PFSK-1 (cell line): Measurements from ENCODE around the gene OR5AU1.

ENCODE experiments used
- FOXP2 ChIP-seq: optimal IDR thresholded peaks from 2 replicates; pipeline ENCODE3; 2011; ENCODE audit warnings: borderline replicate concordance, control low read depth, inconsistent platforms; ENCODE audit not compliant: insufficient read depth; ENCODE audit errors: extremely low read length, extremely low read depth
- SIN3A ChIP-seq: IDR thresholded peaks from 2 replicates; pipeline ENCODE4 v1.6.1; 2012; ENCODE audit warnings: mild to moderate bottlenecking, low read length, moderate library complexity, borderline replicate concordance; ENCODE audit not compliant: insufficient read depth

- TF ChIP-seq FOXP2 (no peak), SIN3A (no peak)
Measured at GRCh38 chr14:21192875-21193535, 37.1 kb upstream of the OR5AU1 start.
